GM19397 (cell line): ENCODE data around the gene NBPF6.
"Not testable (repeated sequence)": the region's sequence is repeated elsewhere in the genome, so short reads cannot be mapped to it uniquely, and the experiment has no call there.

ENCODE experiments used
- ATAC-seq: cut with Tn5 transposase; IDR thresholded peaks from one replicate; pipeline ENCODE4 v1.9.1; 2021; ENCODE audit warnings: mild to moderate bottlenecking, moderate library complexity; ENCODE audit not compliant: unreplicated experiment

NBPF6 gene

GRCh38 chr1:108450043-108450442, at the start of gene NBPF6:
NBPF6 (plus strand) TSS chr1:108450343; CDS start chr1:108450602, 259 bp downstream.
- not testable (repeated sequence) for ATAC-seq

- not testable (repeated sequence) for ATAC-seq
Measured at GRCh38 chr1:108411098-108411833, 38.9 kb upstream of the NBPF6 start.

- not testable (repeated sequence) for ATAC-seq
Measured at GRCh38 chr1:108420129-108420528, 30.0 kb upstream of the NBPF6 start.

GRCh38 chr1:108421061-108421916, 28.9 kb upstream of the NBPF6 start:
- ATAC-seq: peak; percentile 52

- not testable (repeated sequence) for ATAC-seq
Measured at GRCh38 chr1:108426877-108427276, 23.3 kb upstream of the NBPF6 start.

GRCh38 chr1:108432002-108432401, 18.1 kb upstream of the NBPF6 start:
- ATAC-seq: not testable (repeated sequence)

GRCh38 chr1:108433404-108433803, 16.7 kb upstream of the NBPF6 start:
- ATAC-seq: not testable (repeated sequence)

- not testable (repeated sequence) for ATAC-seq
Measured at GRCh38 chr1:108438536-108438935, 11.6 kb upstream of the NBPF6 start.

- ATAC-seq: not testable (repeated sequence)
Measured at GRCh38 chr1:108454521-108454920, 4.4 kb downstream of the NBPF6 start.

GRCh38 chr1:108458661-108459060, 8.5 kb downstream of the NBPF6 start:
- ATAC-seq: not testable (repeated sequence)

GRCh38 chr1:108461758-108462157, 11.6 kb downstream of the NBPF6 start:
- ATAC-seq: not testable (repeated sequence)

GRCh38 chr1:108463962-108464361, 13.8 kb downstream of the NBPF6 start:
- ATAC-seq: not testable (repeated sequence)

GRCh38 chr1:108466166-108466565, 16.0 kb downstream of the NBPF6 start:
- not testable (repeated sequence) for ATAC-seq

- ATAC-seq: not testable (repeated sequence)
Measured at GRCh38 chr1:108467155-108467554, 17.0 kb downstream of the NBPF6 start.

- not testable (repeated sequence) for ATAC-seq
Measured at GRCh38 chr1:108470750-108471149, 20.6 kb downstream of the NBPF6 start.

GRCh38 chr1:108474516-108474915, 24.4 kb downstream of the NBPF6 start:
- not testable (repeated sequence) for ATAC-seq

- ATAC-seq: no peak
Measured at GRCh38 chr1:108478429-108479015, 28.4 kb downstream of the NBPF6 start.

GRCh38 chr1:108482708-108483107, 32.6 kb downstream of the NBPF6 start:
- no peak for ATAC-seq

- not testable (repeated sequence) for ATAC-seq
Measured at GRCh38 chr1:108485990-108486389, 35.8 kb downstream of the NBPF6 start.

GRCh38 chr1:108486707-108487106, 36.6 kb downstream of the NBPF6 start:
- ATAC-seq: not testable (repeated sequence)

GRCh38 chr1:108495008-108495407, 44.9 kb downstream of the NBPF6 start:
- ATAC-seq: not testable (repeated sequence)
